ENCODE measurements around the gene OR10H4.
"Not testable (repeated sequence)": the region's sequence is repeated elsewhere in the genome, so short reads cannot be mapped to it uniquely, and the experiment has no call there.

Gene OR10H4, protein sequence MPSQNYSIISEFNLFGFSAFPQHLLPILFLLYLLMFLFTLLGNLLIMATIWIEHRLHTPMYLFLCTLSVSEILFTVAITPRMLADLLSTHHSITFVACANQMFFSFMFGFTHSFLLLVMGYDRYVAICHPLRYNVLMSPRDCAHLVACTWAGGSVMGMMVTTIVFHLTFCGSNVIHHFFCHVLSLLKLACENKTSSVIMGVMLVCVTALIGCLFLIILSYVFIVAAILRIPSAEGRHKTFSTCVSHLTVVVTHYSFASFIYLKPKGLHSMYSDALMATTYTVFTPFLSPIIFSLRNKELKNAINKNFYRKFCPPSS

DNA sequence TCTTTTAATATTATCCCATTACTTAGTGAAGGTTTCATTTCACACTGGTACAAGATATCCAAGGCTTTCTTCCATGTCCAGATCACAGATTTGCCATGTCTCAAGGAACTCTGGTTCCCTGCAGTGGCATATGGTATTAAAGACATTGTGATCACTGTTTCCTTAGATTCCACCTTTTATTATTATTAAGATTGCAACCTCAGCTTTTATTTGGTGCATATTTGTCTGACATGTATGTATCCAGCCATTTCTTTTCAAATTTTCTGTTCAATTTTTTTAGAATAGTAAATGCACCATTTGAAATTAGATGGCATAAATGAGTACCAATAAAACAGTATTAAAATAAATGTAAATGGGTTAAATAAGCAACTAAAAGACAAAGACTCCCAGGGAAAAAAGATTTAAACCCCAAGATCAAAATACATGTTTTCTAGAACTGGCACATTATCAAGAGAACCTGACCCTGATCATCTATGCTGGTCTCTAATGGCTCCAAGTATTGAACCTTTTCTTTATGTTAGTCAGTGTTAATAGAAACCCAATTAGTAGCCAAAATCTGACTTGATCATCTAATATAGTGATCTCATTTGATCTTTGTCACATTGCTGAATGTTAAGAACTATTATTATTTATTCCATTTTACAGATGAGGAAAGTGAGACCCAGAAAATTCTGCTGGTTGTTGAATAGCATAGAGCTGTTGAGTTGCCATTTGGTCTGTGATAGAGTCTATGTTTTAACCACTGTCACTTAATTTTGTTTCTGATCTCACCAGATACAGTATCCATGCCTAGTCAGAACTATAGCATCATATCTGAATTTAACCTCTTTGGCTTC lies at the start of gene OR10H4:
Gene OR10H4 (plus strand): TSS at position 786 of the 836 bp plus-strand sequence. CDS start 0 bp downstream, at position 786.
- DNase-seq, result no peak
- intact Hi-C loops (cut with DNase I), result no loop called here

DNA sequence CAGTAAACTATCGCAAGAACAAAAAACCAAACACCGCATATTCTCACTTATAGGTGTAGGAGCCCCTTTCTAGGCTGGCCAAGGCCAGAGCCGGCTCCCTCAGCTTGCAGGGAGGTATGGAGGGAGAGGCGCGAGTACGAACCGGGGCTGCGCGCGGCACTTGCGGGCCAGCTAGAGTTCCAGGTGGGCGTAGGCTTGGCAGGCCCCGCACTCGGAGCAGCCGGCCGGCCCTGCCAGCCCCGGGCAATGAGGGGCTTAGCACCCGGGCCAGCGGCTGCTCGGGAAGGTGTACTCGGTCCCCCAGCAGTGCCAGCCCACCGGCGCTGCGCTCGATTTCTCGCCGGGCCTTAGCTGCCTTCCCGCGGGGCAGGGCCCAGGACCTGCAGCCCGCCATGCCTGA lies 49.2 kb upstream of the OR10H4 start:
- DNase-seq; intact Hi-C loops (cut with DNase I): not testable (repeated sequence)

DNA sequence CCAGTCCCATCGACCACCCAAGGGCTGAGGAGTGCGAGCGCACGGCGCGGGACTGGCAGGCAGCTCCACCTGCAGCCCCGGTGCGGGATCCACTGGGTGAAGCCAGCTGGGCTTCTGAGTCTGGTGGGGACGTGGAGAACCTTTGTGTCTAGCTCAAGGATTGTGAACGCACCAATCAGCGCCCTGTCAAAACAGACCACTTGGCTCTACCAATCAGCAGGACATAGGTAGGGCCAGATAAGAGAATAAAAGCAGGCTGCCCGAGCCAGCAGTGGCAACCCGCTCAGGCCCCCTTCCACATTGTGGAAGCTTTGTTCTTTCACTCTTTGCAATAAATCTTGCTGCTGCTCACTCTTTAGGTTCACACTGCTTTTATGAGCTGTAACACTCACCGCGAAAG lies 48.8 kb upstream of the OR10H4 start:
- DNase-seq; intact Hi-C loops (cut with DNase I): not testable (repeated sequence)

DNA sequence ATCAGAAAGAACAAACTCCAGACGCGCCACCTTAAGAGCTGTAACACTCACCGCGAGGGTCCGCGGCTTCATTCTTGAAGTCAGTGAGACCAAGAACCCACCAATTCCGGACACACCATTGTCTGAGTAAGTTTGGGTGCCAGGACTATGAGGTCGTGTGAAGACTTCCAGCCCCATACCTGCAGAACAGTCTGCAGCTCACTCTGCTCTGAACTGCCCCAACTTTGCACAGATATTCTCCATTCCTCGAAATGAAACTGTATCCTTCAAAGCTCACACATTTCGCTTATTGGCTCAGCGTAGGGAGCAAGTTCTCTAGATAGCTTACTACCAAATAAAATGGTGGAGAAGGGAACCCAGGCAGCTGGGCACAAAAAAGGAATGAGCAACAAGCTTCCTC lies 48.3 kb upstream of the OR10H4 start:
- intact Hi-C loops (cut with DNase I), result no loop called here
- DNase-seq, result no peak

DNA sequence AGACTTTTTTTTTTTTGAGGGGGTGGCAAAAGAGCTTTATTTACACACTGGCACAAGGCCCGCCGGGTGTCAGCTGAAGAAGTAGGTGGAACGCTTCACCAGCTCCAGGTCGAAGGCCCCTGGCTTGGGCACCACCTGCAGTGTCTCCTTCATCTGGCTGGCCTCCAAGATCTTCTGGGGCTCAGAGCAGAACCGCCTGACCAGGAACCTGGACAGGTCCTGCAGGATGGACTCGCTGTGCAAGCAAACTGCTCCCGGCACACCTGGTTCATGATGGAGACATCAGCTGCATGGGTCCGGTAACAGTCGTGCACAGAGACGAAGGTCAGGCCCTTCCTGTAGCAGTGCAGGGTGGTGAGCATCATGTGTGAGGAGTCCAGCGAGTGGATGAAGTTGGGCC lies 46.6 kb upstream of the OR10H4 start:
- no peak for DNase-seq
- intact Hi-C loops (cut with DNase I), result no loop called here

DNA sequence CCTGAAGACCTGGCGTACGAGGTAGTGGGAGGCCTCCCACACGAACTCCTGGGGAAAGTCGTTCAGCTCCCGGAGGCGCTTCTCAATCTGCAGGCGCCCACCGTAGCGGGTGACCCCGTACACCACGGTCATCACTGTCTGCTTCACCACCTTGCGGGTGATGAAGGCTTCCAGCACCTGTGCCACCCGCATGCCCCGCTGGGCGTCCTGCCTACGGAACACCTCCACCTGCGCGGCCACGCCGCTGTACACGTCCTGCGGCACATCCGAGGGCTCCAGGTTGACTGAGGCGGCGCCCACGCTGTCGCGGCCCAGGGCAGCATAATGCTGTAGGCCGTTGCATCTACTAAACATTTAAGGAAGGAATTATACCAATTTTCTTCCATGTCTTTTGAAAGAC lies 45.9 kb upstream of the OR10H4 start:
- DNase-seq; intact Hi-C loops (cut with DNase I): not testable (repeated sequence)

DNA sequence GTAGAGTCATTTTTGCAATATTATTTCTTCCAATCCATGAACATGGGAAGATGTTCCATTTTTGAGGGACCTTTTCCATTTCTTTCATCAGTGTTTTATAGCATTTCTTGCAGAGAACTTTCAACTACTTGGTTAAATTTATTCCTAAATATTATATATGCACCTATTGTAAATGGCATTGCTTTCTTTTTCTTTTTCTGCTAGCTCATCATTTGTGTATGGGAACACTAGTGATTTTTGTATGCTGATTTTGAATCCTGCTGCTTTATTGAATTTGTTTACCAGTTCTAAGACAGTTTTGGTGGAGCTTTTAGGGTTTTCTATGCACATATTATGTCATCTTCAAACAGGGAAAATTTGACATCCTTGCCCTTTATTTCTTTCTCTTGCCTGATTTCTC lies 43.8 kb upstream of the OR10H4 start:
- intact Hi-C loops (cut with DNase I), result no loop called here
- DNase-seq, result no peak

DNA sequence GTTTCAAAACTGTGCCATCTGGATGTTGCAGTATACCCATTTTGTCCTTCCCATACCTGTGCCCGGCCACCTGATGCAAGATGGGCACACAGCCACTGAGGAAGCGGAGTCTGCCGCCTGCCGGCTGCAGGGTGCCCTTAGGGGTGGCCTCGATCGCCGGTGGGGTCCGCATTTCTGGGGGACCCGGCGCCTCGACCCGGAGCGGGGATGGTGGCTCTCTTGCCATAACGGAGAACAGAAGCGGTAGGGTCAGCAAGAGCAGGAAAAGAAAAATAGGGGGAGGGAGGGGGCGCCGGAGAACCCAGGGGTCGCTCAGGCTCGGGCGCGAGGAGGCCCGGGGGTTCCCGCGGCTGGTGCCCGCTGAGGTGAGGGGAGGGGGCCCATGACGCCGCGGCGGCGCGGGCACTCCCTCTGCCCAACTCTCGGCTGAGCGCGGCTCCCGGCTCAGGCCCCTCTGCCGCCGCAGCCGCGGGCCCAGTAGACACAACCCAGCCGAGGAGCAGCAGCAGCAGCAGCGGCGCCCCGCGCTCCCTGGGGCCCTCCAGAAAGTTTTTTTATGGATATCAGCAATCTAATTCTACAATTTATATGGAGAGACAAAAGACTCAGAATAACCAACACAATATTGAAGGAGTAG lies 37.1 kb upstream of the OR10H4 start:
- intact Hi-C loops (cut with DNase I), result no loop called here
- DNase-seq, result no peak

DNA sequence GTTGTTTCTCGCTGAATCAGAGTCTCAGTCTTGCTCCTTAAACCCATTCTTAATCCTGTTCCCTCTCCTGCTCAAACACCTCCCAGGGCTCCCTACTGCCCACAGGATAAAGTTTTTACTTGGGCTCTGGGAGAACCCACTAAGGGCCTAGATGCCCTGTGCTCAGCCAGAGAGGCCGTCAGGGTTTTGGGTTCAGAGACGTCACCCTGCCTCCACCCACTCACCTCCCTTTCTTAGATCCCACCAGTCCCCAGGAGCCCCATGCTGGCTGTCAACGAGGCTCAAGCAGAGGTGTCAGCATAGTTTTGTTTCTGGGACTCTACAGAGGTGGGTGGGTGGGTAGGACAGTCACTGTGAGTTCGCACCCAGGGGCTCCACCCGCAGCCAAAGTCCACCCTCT lies 35.4 kb upstream of the OR10H4 start:
- intact Hi-C loops (cut with DNase I), result no loop called here

DNA sequence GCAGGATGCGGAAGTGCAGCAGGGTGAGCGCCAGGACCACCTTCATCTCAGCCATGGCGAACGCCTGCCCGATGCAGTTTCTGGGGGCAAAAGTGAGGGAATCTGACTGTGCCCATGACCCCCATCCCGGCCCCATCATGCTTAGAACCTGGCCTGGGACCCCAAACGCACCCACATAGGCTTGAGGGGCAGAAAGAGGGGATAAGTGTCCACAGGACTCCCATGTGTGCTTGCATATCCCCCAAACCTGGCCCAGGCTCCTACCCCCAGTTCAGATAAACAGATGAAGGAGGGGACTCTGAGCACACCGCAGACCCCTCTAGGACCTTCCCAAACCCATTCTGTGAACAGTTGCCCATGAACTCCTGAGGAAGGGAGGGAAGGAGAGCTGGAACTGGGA lies 35.0 kb upstream of the OR10H4 start:
- intact Hi-C loops (cut with DNase I), result no loop called here
- peak in 1 of 42 donors; percentile 3 for DNase-seq

More for the DNA sequence above, 35.4 kb upstream of the OR10H4 start:
- DNase-seq, result no peak

DNA sequence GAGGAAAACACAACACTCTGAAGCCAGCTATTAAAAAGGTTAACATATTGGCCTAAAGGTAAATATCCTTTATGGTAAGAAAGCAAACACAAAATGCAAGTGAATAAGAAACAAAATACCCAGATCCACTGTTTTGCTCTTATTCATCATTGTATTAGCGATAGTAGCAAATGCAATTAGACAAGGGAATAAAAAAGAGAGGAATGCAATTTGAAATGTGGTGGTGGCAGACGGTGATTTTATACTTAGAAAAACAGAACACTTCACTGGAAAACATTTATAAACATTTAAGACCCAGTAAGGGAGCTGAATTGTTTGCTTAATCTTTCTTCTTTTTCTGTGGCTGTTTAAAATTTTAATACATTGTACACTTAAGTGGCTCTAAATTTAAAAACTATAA lies 33.7 kb upstream of the OR10H4 start:
- intact Hi-C loops (cut with DNase I), result no loop called here
- no peak for DNase-seq

DNA sequence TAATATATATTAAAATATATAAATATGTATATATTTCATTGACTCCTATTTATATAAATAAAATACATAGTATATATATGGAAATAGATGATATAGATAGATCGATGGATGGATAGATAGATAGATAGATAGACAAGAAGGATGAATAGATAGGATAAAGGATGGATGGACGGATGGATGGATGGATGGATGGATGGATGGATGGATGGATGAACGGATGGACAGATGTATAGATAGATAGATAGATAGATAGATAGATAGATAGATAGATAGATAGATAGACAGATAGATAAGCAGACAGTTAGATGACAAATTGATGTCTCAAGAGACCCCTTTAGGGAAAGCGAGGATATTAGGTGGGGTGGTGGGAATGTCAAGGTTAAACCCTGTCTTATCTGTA lies 29.6 kb upstream of the OR10H4 start:
- no peak for DNase-seq
- intact Hi-C loops (cut with DNase I), result no loop called here

DNA sequence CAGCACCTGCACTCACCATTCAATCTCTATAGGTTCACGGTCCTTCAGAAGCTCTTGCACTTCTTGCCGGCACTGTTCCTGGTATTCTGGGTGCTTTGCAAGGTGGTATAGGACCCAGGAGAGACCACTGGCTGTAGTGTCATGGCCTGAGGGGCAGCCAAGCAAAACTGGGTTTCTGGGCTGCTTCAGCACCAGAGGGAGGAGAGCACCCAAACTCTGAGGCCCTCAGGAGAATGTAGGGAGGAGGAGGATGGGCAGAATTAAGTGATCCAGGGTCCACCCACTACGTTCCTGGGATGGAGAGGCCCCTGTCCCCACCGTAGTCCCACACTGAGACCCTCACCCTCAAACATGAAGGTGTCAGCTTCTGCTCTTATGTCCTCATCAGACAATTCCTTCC lies 26.8 kb upstream of the OR10H4 start:
- DNase-seq, result no peak
- intact Hi-C loops (cut with DNase I), result no loop called here

DNA sequence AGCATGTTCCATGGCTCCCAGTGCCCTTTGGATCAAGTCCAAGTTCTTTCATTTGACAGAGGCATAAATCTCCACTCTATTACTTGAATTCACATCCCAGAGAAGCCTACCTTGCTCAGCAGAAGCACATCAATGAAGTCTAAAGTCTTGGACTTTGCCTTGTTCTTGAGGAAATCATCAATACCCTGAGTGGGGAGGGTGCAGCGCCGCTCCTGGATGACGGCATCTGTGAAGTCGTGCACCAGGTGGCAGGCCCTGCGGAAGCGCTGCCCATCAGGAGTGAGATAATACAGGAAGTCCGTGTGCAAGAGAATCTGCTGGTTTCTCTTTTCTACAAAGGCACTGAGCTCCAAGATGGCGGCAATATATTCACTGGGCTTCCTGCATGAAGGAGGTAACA lies 25.1 kb upstream of the OR10H4 start:
- intact Hi-C loops (cut with DNase I), result no loop called here
- DNase-seq, result no peak

DNA sequence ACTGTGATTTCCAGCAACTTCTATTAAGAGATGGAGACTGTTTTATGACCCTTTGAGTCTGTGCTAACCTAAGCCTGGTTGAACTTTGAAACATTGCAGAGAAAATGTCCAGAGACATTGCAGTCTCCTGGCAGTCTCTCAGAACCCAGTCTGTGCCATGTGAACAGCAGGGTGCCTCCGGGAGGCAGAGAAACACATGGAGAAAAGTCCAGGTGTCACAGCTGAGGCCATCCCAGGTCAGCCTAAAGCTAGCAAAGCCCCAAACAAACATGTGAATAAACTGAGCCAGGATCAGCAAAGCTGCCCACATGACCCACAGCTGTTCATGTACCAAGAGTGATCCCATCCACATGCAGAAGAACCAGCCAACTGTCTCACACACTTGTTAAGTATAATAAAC lies 22.3 kb upstream of the OR10H4 start:
- intact Hi-C loops (cut with DNase I), result no loop called here
- DNase-seq, result no peak

DNA sequence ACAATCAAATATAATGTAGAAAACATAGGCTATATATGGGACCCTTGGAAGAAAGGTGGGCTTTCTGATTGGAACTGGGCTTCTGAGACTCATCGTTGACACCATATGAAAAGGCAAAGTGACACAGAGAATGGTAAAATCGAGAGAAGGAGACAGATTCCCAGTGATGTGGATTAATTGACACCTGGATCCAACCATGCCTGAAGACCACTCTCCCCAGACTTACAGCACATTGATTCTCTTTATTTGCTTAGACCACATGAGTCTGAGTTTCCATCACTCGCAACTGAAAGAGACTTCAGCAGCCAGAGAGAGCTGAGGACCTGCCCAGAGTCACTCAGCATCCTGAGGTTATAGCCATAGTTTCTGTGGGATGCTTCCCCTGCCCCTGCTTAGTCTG lies 20.5 kb upstream of the OR10H4 start:
- intact Hi-C loops (cut with DNase I), result no loop called here

DNA sequence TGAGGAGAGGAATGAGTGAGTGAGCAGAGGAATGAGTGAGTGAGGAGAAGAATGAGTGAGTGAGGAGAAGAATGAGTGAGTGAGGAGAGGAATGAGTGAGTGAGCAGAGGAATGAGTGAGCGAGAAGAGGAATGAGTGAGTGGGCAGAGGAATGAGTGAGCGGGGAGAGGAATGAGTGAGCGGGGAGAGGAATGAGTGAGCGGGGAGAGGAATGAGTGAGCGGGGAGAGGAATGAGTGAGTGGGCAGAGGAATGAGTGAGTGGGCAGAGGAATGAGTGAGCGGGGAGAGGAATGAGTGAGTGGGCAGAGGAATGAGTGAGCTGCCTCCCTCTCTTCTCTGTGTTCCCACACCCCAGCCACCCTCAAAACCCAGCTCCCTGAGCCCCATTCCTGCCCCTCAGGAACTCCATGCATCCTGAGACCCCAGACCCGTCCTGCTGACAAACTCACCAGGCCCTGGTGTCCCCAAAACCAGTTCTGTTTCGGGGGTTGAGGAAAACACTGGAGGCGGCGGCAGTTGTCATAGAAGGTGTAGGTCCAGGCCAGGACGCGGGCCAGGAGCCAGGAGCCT lies 15.0 kb upstream of the OR10H4 start:
- intact Hi-C loops (cut with DNase I), result not testable (repeated sequence)
- DNase-seq, result peak in 3 of 42 donors; percentile 18 to 54 (median 23)

More for the DNA sequence above, 20.5 kb upstream of the OR10H4 start:
- DNase-seq, result no peak

DNA sequence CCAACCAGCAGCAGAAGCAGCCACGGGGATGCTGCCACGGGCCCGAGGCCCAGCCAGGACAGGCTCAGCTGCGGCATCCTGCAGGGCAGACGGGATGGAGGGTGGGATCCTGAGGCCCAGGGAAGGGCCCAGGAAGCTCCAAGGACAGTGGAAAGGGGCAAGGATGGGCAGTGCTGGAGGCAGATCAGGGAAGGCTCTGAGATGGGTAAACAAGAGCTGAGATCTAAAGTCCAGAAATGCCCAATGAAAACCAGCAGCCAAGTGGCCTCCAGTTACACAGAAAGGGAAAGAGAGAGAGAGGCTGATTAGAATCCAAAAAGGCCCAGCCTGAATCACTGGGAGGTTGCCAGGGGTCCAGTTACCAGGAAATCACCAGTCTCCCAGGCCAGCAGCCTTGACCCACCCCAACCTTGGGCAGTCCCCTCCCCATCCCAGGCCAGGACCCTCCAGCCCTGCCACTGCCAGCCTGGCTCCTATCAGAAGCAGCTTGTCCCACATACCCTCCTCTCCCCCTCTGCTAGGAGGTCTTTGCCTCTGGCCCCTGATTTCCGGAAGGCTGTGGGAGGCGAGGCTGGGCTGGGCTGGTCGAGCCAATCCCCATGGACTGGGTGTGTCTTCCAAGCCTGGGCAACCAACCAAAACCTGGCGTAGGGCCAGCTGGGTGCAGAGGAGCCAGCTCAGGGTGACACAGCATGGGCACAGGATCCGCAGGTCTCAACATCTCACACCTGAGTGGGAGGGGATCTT lies 14.3 kb upstream of the OR10H4 start, which contains the start of gene CYP4F11:
Gene CYP4F11 (minus strand): TSS at position 198 of the 747 bp plus-strand sequence. CDS start 121 bp downstream, at position 77.
- intact Hi-C loops (cut with DNase I), result no loop called here
- DNase-seq, result peak; percentile 7 to 87 (median 61)

DNA sequence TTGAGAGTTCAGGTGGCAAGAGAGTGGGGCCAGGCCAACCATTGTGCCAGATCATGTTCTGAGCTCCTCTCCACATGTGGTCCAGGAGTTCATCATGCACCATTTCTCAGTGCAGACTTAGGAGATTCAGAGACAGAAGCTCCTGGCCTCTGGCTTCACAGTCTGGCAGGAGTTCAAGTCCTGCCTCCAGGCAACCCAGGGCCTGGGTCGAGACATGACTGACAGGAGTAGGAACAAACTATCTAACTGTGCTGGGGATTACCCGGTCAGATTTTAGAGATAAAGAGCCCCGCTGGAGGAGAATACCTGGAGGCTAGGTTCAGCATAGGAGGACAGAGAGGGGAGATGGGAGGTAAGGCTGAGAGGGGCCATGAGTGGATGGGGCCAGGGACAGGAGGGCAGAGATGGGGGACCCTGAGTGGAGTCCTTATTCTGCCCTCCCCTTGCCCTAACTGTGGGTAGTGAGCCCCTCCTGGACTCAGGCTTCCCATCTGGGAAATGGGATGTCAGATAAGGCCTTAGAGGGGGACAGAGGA lies 13.6 kb upstream of the OR10H4 start:
- intact Hi-C loops (cut with DNase I), result no loop called here

More for the DNA sequence above, 13.6 kb upstream of the OR10H4 start:
- DNase-seq, result peak in 2 of 42 donors; percentile 3 to 11

Data from head of caudate nucleus (tissue), 42 donors.